Measurements from ENCODE around the gene DPYSL5. TPM values are rescaled to one million over a fixed set of nuclear protein-coding genes. Genes with fewer than 3 reads are reported as not detected.

The DPYSL5 gene
- total RNA-seq, 5 donors from 2014 or later (not counting 1 experiment from before 2014, with no cell fraction given) = not detected

DNA sequence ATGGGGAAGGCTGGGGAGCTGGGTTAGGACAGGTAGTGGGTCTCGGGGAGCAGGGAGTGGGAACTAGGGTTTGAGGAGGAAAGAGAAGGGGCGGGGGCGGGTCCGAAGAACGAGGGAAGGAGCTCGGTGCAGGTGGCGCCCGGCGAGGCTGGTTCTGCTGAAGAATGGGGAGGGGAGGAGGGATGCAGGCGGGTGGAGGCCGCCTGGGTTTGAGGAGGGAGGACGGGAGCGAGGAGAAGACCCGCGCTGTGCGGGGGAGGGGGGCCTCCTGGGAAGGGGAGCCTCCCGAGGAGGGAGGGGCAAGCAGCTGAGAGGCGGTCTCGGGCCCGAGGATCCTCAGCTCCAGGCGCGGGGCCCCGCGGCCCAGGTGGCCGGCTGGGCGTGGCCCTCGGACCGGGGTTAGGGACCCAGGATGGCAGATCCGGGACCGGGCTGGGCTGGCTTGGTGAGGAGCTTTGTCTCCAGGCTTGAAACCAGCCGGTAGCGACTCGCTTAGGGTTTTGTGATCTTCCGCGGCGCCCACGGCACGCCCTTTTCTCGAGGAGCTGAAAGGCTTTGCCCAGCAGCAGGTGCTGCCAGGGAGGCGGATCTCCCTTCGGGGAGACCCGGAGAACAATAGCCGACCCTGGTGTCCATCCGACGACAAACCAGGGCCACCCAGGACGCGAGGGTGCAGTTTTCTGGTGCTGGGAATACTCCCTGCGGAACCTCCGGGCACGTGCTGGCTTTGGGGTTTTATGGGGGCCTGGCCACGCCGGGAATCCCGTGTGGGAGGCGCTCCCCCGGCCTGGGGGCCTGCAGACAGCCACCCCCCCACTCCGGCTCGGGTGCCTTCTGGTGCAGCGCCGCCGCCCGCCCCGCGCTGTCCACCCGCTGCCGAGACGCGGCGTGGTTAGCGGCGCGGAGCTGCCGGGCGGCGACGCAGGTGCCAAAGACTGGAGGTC is 1.4 kb downstream of the DPYSL5 start:
- H3K9me3 ChIP-seq = no peaks in the 10 kb centered on the region
- WGBS (ENCODE audit: insufficient coverage) = 3% methylated on average over 72 of the region's 75 CpGs

DNA sequence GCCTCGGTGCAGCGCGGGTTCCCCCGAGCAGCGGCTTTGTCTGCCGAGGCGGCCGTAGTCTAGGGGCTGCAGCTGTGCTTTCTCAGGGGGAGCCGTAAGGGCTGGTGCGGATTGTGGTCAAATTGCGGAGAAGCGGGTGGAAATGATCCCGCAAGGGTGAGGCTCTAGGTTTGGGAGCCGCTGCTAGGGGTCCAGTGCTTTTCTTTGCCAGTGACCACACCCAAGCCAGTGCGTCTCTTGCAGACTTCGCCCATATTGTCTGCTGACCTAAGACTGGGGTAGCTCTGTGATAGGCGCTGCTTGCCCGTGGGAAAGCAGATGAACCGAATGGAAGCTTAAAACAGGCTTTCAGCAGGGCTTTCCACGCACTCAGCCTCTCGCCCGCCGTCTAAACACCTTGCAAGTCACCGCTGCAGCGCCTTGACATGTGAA is 2.1 kb downstream of the DPYSL5 start:
- ChIA-PET POLR2A (no interaction called here), CTCF (interaction anchor here in 1 of 2 donors (0.9 kb wide), 1 partner anchor 9 kb away, joined by 6 read pairs; no protein-coding TSS in a partner anchor)
- H3K27ac ChIP-seq (ENCODE audit: low read length) = no peak overlapping the region
- peak overlapping the region in 1 of 2 donors; percentile 11 for H3K27ac Mint-ChIP-seq
- peak overlapping the region in 2 of 3 donors; percentile 39 to 81 for H3K4me3 Mint-ChIP-seq
- H3K4me3 ChIP-seq (ENCODE audit: control insufficient read depth in 1 of 2, extremely low read depth in 1 of 2, low read length in 1 of 2) = peak overlapping the region in 1 of 2 donors; percentile 74
- no peaks in the 10 kb centered on the region for H3K9me3 ChIP-seq
- ATAC-seq (replicated peaks in 1 of 4) = no peak
- no peaks in the 10 kb centered on the region for H3K36me3 Mint-ChIP-seq
- H3K27me3 Mint-ChIP-seq = peaks cover 44 to 56% of the 10 kb centered on the region in 2 donors
- H3K4me1 ChIP-seq (ENCODE audit: control insufficient read depth in 1 of 2, extremely low read depth in 1 of 2, insufficient read depth in 2 of 2, low read length in 2 of 2) = peaks cover 4 to 39% of the 10 kb centered on the region in 2 experiments
- no peaks in the 10 kb centered on the region for H3K36me3 ChIP-seq (ENCODE audit: control insufficient read depth in 2 of 2, extremely low read depth in 1 of 2, insufficient read depth in 1 of 2, low read length in 1 of 2)
- peaks cover 15 to 53% of the 10 kb centered on the region in 2 experiments for H3K27me3 ChIP-seq (replicated peaks in 1 of 2; ENCODE audit: control insufficient read depth in 2 of 2, extremely low read depth in 1 of 2, insufficient read depth in 2 of 2, low read length in 1 of 2)
- 31% methylated on average over 22 of the region's 25 CpGs for WGBS (ENCODE audit: insufficient coverage)
- H3K4me1 Mint-ChIP-seq = peaks cover 12 to 19% (median 17%) of the 10 kb centered on the region in 3 donors
- H3K9me3 Mint-ChIP-seq = no peaks in the 10 kb centered on the region
- no peak for DNase-seq

More for the DNA sequence above, 1.4 kb downstream of the DPYSL5 start:
- Histone ChIP-seq H3K27ac (ENCODE audit: low read length) (no peak overlapping the region), H3K4me3 (ENCODE audit: control insufficient read depth in 1 of 2, extremely low read depth in 1 of 2, low read length in 1 of 2) (peak overlapping the region; percentile 24 to 74), H3K27me3 (replicated peaks in 1 of 2; ENCODE audit: control insufficient read depth in 2 of 2, extremely low read depth in 1 of 2, insufficient read depth in 2 of 2, low read length in 1 of 2) (peaks cover 16 to 59% of the 10 kb centered on the region in 2 experiments), H3K4me1 (ENCODE audit: control insufficient read depth in 1 of 2, extremely low read depth in 1 of 2, insufficient read depth in 2 of 2, low read length in 2 of 2) (peaks cover 4 to 39% of the 10 kb centered on the region in 2 experiments), H3K36me3 (ENCODE audit: control insufficient read depth in 2 of 2, extremely low read depth in 1 of 2, insufficient read depth in 1 of 2, low read length in 1 of 2) (no peaks in the 10 kb centered on the region)
- Mint-ChIP-seq H3K27me3 (peaks cover 44 to 63% of the 10 kb centered on the region in 2 donors), H3K9me3 (no peaks in the 10 kb centered on the region), H3K36me3 (no peaks in the 10 kb centered on the region), H3K27ac (no peak overlapping the region), H3K4me3 (peak overlapping the region; percentile 47 to 81 (median 59)), H3K4me1 (peaks cover 12 to 19% (median 17%) of the 10 kb centered on the region in 3 donors)
- CTCF ChIA-PET = interaction anchor here (0.5 to 0.9 kb wide), 4 partner anchors 9 to 168 kb away, joined by 3 to 6 read pairs (median 4); no protein-coding TSS in a partner anchor
- ATAC-seq (replicated peaks in 1 of 4) = peak in 3 of 4 experiments; percentile 11 to 18 (median 13)
- POLR2A ChIA-PET = interaction anchor here in 1 of 2 donors (0.7 kb wide), 1 partner anchor 12 kb away, joined by 3 read pairs; no protein-coding TSS in a partner anchor
- DNase-seq = peak in 6 of 35 experiments; percentile 4 to 24 (median 10)

DNA sequence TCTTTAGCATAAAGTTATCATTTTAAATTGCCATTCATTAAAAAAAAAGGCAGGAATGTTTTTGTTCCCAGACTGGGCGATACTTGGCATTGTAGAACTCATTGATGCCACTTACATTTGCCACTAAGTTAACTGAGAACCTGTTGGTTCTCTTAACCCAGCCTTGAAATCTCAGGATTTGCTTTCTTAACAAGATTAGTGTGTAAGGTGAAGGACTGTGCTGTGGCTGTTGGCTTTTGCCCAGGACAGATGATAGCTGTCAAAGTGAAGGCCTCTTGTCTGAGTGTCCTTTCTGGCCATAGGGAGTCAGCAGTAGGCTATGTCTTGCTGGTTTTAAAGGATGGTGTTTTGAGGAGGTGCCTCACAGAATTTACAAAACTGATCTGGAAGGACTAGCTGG is 2.6 kb downstream of the DPYSL5 start:
- CTCF ChIA-PET = interaction anchor here in 1 of 2 donors (0.6 kb wide), 1 partner anchor 1653 kb away, joined by 3 read pairs; no protein-coding TSS in a partner anchor
- Mint-ChIP-seq H3K4me3 (peak overlapping the region in 1 of 3 donors; percentile 81), H3K9me3 (no peaks in the 10 kb centered on the region), H3K4me1 (peaks cover 12 to 19% (median 17%) of the 10 kb centered on the region in 3 donors), H3K27me3 (peaks cover 45 to 54% of the 10 kb centered on the region in 2 donors), H3K27ac (no peak overlapping the region), H3K36me3 (no peaks in the 10 kb centered on the region)
- DNase-seq (no peak), ATAC-seq (replicated peaks in 1 of 4) (no peak)
- no peaks in the 10 kb centered on the region for H3K9me3 ChIP-seq
- WGBS (ENCODE audit: insufficient coverage) = 100% methylated on average over 1 of the region's 1 CpG
- no peak overlapping the region for H3K27ac ChIP-seq (ENCODE audit: low read length)
- no peaks in the 10 kb centered on the region for H3K36me3 ChIP-seq (ENCODE audit: control insufficient read depth in 2 of 2, extremely low read depth in 1 of 2, insufficient read depth in 1 of 2, low read length in 1 of 2)
- peaks cover 11 to 49% of the 10 kb centered on the region in 2 experiments for H3K27me3 ChIP-seq (replicated peaks in 1 of 2; ENCODE audit: control insufficient read depth in 2 of 2, extremely low read depth in 1 of 2, insufficient read depth in 2 of 2, low read length in 1 of 2)
- no peak overlapping the region for H3K4me3 ChIP-seq (ENCODE audit: control insufficient read depth in 1 of 2, extremely low read depth in 1 of 2, low read length in 1 of 2)
- peaks cover 4 to 39% of the 10 kb centered on the region in 2 experiments for H3K4me1 ChIP-seq (ENCODE audit: control insufficient read depth in 1 of 2, extremely low read depth in 1 of 2, insufficient read depth in 2 of 2, low read length in 2 of 2)
- POLR2A ChIA-PET = no interaction called here

GRCh38 chr2:26852405-26853306 is 4.7 kb downstream of the DPYSL5 start:
- no CpG with 5 or more reads among the region's 7 CpGs for whole genome bisulfite sequencing (ENCODE audit: insufficient coverage)
- Histone ChIP-seq H3K9me3 (no peaks in the 10 kb centered on the region), H3K36me3 (ENCODE audit: control insufficient read depth in 2 of 2, extremely low read depth in 1 of 2, insufficient read depth in 1 of 2, low read length in 1 of 2) (no peaks in the 10 kb centered on the region), H3K27me3 (replicated peaks in 1 of 2; ENCODE audit: control insufficient read depth in 2 of 2, extremely low read depth in 1 of 2, insufficient read depth in 2 of 2, low read length in 1 of 2) (peaks cover 12 to 34% of the 10 kb centered on the region in 2 experiments), H3K4me3 (ENCODE audit: control insufficient read depth in 1 of 2, extremely low read depth in 1 of 2, low read length in 1 of 2) (no peak overlapping the region), H3K27ac (ENCODE audit: low read length) (no peak overlapping the region), H3K4me1 (ENCODE audit: control insufficient read depth in 1 of 2, extremely low read depth in 1 of 2, insufficient read depth in 2 of 2, low read length in 2 of 2) (peaks cover 2 to 24% of the 10 kb centered on the region in 2 experiments)
- Mint-ChIP-seq H3K27ac (no peak overlapping the region), H3K9me3 (no peaks in the 10 kb centered on the region), H3K4me1 (peaks cover 0 to 8% (median 8%) of the 10 kb centered on the region in 3 donors), H3K36me3 (no peaks in the 10 kb centered on the region), H3K4me3 (no peak overlapping the region), H3K27me3 (peaks cover 37 to 42% of the 10 kb centered on the region in 2 donors)
- ATAC-seq (replicated peaks in 1 of 4) (no peak), DNase-seq (no peak)
- POLR2A ChIA-PET = no interaction called here
- CTCF ChIA-PET = interaction anchor here in 1 of 2 donors (0.5 kb wide), 1 partner anchor 413 kb away, joined by 3 read pairs; no protein-coding TSS in a partner anchor

DNA sequence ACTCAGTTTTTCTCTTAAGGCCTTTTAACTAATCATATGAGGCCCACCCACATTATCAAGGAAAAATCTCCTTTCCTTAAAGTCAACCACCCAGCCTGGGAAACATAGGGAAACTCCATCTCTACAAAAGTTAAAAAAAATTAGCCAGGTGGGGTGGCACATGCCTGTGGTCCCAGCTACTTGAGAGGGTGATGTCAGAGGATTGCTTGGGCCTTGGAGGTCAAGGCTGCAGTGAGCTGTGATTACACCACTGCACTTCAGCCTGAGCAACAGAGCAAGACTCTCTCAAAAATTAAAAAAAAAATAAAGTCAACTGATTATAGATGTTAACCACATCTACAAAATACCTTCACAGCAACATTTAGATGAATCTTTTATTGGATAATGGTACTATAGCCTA is 5.8 kb downstream of the DPYSL5 start:
- Mint-ChIP-seq H3K4me3 (no peak overlapping the region), H3K9me3 (no peaks in the 10 kb centered on the region), H3K4me1 (peaks cover 0 to 8% (median 8%) of the 10 kb centered on the region in 3 donors), H3K27ac (no peak overlapping the region), H3K27me3 (peaks cover 39 to 42% of the 10 kb centered on the region in 2 donors), H3K36me3 (no peaks in the 10 kb centered on the region)
- H3K4me3 ChIP-seq (ENCODE audit: control insufficient read depth in 1 of 2, extremely low read depth in 1 of 2, low read length in 1 of 2) = no peak overlapping the region
- H3K27ac ChIP-seq (ENCODE audit: low read length) = no peak overlapping the region
- DNase-seq = no peak
- H3K36me3 ChIP-seq (ENCODE audit: control insufficient read depth in 2 of 2, extremely low read depth in 1 of 2, insufficient read depth in 1 of 2, low read length in 1 of 2) = no peaks in the 10 kb centered on the region
- H3K4me1 ChIP-seq (ENCODE audit: control insufficient read depth in 1 of 2, extremely low read depth in 1 of 2, insufficient read depth in 2 of 2, low read length in 2 of 2) = peaks cover 2 to 14% of the 10 kb centered on the region in 2 experiments
- CTCF ChIA-PET = no interaction called here
- POLR2A ChIA-PET = no interaction called here
- ATAC-seq (replicated peaks in 1 of 4) = no peak
- H3K9me3 ChIP-seq = no peaks in the 10 kb centered on the region
- H3K27me3 ChIP-seq (replicated peaks in 1 of 2; ENCODE audit: control insufficient read depth in 2 of 2, extremely low read depth in 1 of 2, insufficient read depth in 2 of 2, low read length in 1 of 2) = peaks cover 12 to 32% of the 10 kb centered on the region in 2 experiments

All from T-cell (primary cell).